Measurements from ENCODE around the gene GABRA6. TPM values are rescaled to one million over a fixed set of nuclear protein-coding genes. Genes with fewer than 3 reads are reported as not detected.
"Not testable (repeated sequence)": the region's sequence is repeated elsewhere in the genome, so short reads cannot be mapped to it uniquely, and the experiment has no call there.

GABRA6 gene
- not detected for total RNA-seq

DNA sequence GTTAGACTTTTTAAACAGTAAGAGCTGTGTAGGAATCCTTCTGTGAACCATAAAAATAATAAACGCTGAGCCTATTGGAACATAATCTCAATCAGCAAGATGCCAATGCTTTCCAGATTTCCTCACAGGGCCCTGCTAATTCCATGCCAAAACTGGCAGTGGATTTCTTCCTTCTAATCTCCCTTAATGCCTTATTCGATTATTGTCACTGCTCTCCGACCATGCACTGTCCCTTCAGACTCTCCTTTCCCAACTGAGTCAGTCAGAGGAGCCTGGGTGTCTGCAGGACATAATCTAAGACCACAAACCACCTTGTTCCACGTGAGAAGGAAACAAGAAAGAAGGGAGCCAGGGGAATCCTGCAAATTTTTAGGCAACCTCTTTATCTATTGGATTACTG is at the start of gene GABRA6:
Gene GABRA6 (plus strand): TSS at position 261 of the 400 bp plus-strand sequence. CDS start 269 bp downstream, outside the sequence.
- ChIA-PET POLR2A (no interaction called here), CTCF (interaction anchor here (0.5 kb wide), 1 partner anchor 19 kb away, joined by 4 read pairs; no protein-coding TSS in a partner anchor)
- no peak within 1 kb of the TSS for H3K27ac Mint-ChIP-seq
- H3K9me3 Mint-ChIP-seq (ENCODE audit: low read depth) = peaks cover 6% of the 10 kb centered on the region
- no peak within 1 kb of the TSS for H3K4me3 Mint-ChIP-seq
- DNase-seq = no peak
- no peak for ATAC-seq
- intact Hi-C loops (cut with DNase I, micrococcal nuclease) = no loop called here
- no peaks in the 10 kb centered on the region for H3K27me3 Mint-ChIP-seq
- H3K36me3 Mint-ChIP-seq (ENCODE audit: low read depth) = no peaks in the 10 kb centered on the region
- H3K4me1 Mint-ChIP-seq = no peaks in the 10 kb centered on the region

- H3K27me3 Mint-ChIP-seq = no peaks in the 10 kb centered on the region
- H3K27ac Mint-ChIP-seq = no peak overlapping the region
- H3K4me1 Mint-ChIP-seq = no peaks in the 10 kb centered on the region
- H3K9me3 Mint-ChIP-seq (ENCODE audit: low read depth) = peaks cover 7% of the 10 kb centered on the region
- ATAC-seq (no peak), DNase-seq (no peak)
- POLR2A ChIA-PET = no interaction called here
- no peaks in the 10 kb centered on the region for H3K36me3 Mint-ChIP-seq (ENCODE audit: low read depth)
- CTCF ChIA-PET = no interaction called here
- no peak overlapping the region for H3K4me3 Mint-ChIP-seq
- intact Hi-C loops (cut with DNase I, micrococcal nuclease) = no loop called here
Observed at GRCh38 chr5:161637591-161637990, 47.9 kb upstream of the GABRA6 start.

DNA sequence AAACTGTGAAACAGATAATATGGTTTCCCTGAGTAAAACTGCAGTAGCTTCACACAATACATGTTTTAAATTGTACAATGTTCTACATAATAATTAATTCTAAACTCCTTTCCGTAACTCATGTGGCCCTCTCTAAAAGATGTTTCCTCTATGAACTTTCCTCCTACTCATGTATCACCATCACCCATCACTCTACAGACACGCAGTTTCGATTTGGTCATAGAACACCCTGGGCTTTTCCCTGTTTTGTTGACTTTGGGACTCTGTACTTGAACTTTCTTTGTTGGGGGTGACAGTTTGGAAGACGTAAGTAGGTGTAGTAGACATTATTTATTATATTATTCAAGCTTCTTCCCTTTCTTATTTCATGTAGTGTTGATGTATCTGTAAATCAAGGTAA is 44.1 kb upstream of the GABRA6 start:
- Mint-ChIP-seq H3K9me3 (ENCODE audit: low read depth) (peaks cover 7% of the 10 kb centered on the region), H3K4me3 (no peak overlapping the region), H3K4me1 (no peaks in the 10 kb centered on the region), H3K27ac (no peak overlapping the region), H3K36me3 (ENCODE audit: low read depth) (no peaks in the 10 kb centered on the region), H3K27me3 (no peaks in the 10 kb centered on the region)
- DNase-seq = no peak
- CTCF ChIA-PET = no interaction called here
- intact Hi-C loops (cut with DNase I, micrococcal nuclease) = no loop called here
- no peak for ATAC-seq
- POLR2A ChIA-PET = no interaction called here

DNA sequence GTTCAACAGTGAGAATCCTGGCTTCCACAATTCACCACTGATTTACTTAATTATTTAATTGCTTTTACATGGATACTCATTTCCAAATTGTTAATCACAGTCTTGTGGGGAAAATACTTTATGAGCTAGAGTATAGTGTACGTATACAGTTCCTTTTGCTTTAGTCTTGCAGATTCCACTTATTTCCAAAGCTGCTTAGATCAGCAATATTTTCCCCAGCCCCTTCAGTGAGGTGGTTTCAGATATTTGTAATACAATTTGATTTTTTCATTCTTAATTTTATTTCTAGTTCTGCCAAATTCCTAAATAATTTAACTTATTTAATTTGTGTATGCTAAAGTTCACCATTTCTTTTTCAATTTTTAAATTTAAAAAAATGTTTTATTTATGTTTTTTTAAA is 40.3 kb upstream of the GABRA6 start:
- CTCF ChIA-PET = no interaction called here
- Mint-ChIP-seq H3K4me1 (no peaks in the 10 kb centered on the region), H3K27me3 (no peaks in the 10 kb centered on the region), H3K36me3 (ENCODE audit: low read depth) (no peaks in the 10 kb centered on the region), H3K4me3 (no peak overlapping the region), H3K27ac (no peak overlapping the region), H3K9me3 (ENCODE audit: low read depth) (peaks cover 5% of the 10 kb centered on the region)
- DNase-seq (no peak), ATAC-seq (no peak)
- POLR2A ChIA-PET = no interaction called here
- intact Hi-C loops (cut with DNase I, micrococcal nuclease) = no loop called here

DNA sequence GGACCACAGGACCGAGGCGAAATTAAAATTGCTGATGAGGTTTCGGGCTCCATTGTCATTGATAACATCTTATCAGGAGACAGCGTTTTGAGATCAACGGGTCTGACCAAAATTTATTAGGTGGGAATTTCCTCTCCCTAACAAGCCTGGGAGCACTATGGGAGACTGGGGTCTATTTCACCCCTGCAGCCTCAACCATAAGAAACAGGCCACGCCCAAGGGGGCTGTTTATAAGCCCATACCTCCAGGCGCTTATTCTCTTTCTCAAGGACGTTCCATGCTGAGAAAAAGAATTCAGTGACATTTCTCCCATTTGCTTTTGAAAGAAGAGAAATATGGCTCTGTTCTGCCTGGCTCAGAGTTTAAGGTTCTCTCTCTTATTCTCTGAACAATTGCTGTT is 33.6 kb upstream of the GABRA6 start:
- H3K27me3 Mint-ChIP-seq; CTCF ChIA-PET; H3K36me3 Mint-ChIP-seq (ENCODE audit: low read depth); POLR2A ChIA-PET; H3K27ac Mint-ChIP-seq; DNase-seq; H3K4me3 Mint-ChIP-seq; H3K4me1 Mint-ChIP-seq; ATAC-seq; intact Hi-C loops (cut with DNase I, micrococcal nuclease): not testable (repeated sequence)
- peaks cover 14% of the 10 kb centered on the region for H3K9me3 Mint-ChIP-seq (ENCODE audit: low read depth)

DNA sequence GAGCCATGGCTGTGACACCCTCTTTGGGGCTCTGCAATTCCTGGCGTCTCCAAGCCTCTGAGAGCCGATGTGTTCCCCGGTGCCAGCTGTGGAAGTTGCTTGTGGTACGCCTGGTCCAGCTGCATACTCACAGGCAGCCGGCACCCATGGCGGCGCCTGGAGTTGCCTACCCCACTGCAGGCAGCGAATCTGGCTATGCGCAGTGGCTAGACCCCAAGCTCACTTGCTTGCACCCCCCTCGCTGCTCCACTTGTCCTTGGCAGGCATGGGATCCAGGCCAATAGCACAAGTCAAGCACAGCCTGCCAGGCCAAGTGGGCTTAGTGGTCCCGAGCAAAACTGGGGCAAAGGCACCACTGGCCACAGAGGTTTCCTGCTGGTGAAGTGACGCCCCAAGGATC is 24.7 kb upstream of the GABRA6 start:
- DNase-seq = no peak
- ChIA-PET POLR2A (no interaction called here), CTCF (no interaction called here)
- intact Hi-C loops (cut with DNase I, micrococcal nuclease) = no loop called here
- no peak overlapping the region for H3K27ac Mint-ChIP-seq
- H3K27me3 Mint-ChIP-seq = no peaks in the 10 kb centered on the region
- H3K4me1 Mint-ChIP-seq = no peaks in the 10 kb centered on the region
- no peak overlapping the region for H3K4me3 Mint-ChIP-seq
- peaks cover 5% of the 10 kb centered on the region for H3K9me3 Mint-ChIP-seq (ENCODE audit: low read depth)
- ATAC-seq = no peak
- no peaks in the 10 kb centered on the region for H3K36me3 Mint-ChIP-seq (ENCODE audit: low read depth)

GRCh38 chr5:161663431-161663830 is 22.1 kb upstream of the GABRA6 start:
- intact Hi-C loops (cut with DNase I, micrococcal nuclease) = no loop called here
- no peak overlapping the region for H3K4me3 Mint-ChIP-seq
- H3K4me1 Mint-ChIP-seq = no peaks in the 10 kb centered on the region
- POLR2A ChIA-PET = no interaction called here
- no peak for ATAC-seq
- peaks cover 6% of the 10 kb centered on the region for H3K9me3 Mint-ChIP-seq (ENCODE audit: low read depth)
- no peaks in the 10 kb centered on the region for H3K36me3 Mint-ChIP-seq (ENCODE audit: low read depth)
- H3K27me3 Mint-ChIP-seq = no peaks in the 10 kb centered on the region
- no peak for DNase-seq
- CTCF ChIA-PET = no interaction called here
- H3K27ac Mint-ChIP-seq = no peak overlapping the region

DNA sequence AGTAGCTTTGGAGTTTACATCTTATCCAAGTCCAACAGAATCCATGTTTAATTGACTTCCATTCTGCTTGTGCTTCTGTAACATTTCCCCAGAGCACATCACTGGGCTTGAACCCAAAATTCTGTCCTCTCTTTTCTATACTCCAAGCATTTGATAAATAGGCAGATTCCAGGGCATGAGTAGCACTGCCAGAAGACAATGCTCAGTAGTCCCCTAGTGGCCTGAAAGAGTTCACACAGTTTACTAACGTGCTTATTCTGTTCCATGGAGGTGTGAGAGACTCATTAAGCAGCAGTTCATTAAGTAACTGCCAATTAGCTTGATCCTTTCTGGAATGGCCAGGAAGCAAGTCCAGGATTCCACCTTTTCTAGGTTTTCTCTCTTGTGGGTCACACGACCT is 9.4 kb upstream of the GABRA6 start:
- CTCF ChIA-PET = interaction anchor here (0.6 to 1.2 kb wide), 2 partner anchors 12 to 832 kb away, joined by 3 to 4 read pairs; no protein-coding TSS in a partner anchor
- POLR2A ChIA-PET = interaction anchor here (0.5 kb wide), 1 partner anchor 355 kb away, joined by 3 read pairs; no protein-coding TSS in a partner anchor
- H3K4me3 Mint-ChIP-seq = no peak overlapping the region
- DNase-seq = no peak
- H3K4me1 Mint-ChIP-seq = no peaks in the 10 kb centered on the region
- no peaks in the 10 kb centered on the region for H3K36me3 Mint-ChIP-seq (ENCODE audit: low read depth)
- intact Hi-C loops (cut with DNase I, micrococcal nuclease) = no loop called here
- H3K27ac Mint-ChIP-seq = no peak overlapping the region
- no peaks in the 10 kb centered on the region for H3K9me3 Mint-ChIP-seq (ENCODE audit: low read depth)
- peak; percentile 53 for ATAC-seq
- no peaks in the 10 kb centered on the region for H3K27me3 Mint-ChIP-seq

GRCh38 chr5:161686149-161686548 is 628 bp downstream of the GABRA6 start:
- no peak overlapping the region for H3K4me3 Mint-ChIP-seq
- intact Hi-C loops (cut with DNase I, micrococcal nuclease) = no loop called here
- H3K4me1 Mint-ChIP-seq = no peaks in the 10 kb centered on the region
- no peak overlapping the region for H3K27ac Mint-ChIP-seq
- ATAC-seq (no peak), DNase-seq (no peak)
- ChIA-PET CTCF (no interaction called here), POLR2A (no interaction called here)
- H3K9me3 Mint-ChIP-seq (ENCODE audit: low read depth) = peaks cover 6% of the 10 kb centered on the region
- H3K27me3 Mint-ChIP-seq = no peaks in the 10 kb centered on the region
- H3K36me3 Mint-ChIP-seq (ENCODE audit: low read depth) = no peaks in the 10 kb centered on the region

GRCh38 chr5:161686881-161687280 is 1.4 kb downstream of the GABRA6 start:
- intact Hi-C loops (cut with DNase I, micrococcal nuclease) = no loop called here
- peaks cover 6% of the 10 kb centered on the region for H3K9me3 Mint-ChIP-seq (ENCODE audit: low read depth)
- POLR2A ChIA-PET = no interaction called here
- no peaks in the 10 kb centered on the region for H3K4me1 Mint-ChIP-seq
- H3K4me3 Mint-ChIP-seq = no peak overlapping the region
- no peak overlapping the region for H3K27ac Mint-ChIP-seq
- no peaks in the 10 kb centered on the region for H3K27me3 Mint-ChIP-seq
- CTCF ChIA-PET = no interaction called here
- no peak for ATAC-seq
- DNase-seq = no peak
- no peaks in the 10 kb centered on the region for H3K36me3 Mint-ChIP-seq (ENCODE audit: low read depth)

- CTCF ChIA-PET = no interaction called here
Observed at GRCh38 chr5:161687316-161687715, 1.8 kb downstream of the GABRA6 start.

GRCh38 chr5:161691911-161692310 is 6.4 kb downstream of the GABRA6 start:
- no peak for ATAC-seq
- intact Hi-C loops (cut with DNase I, micrococcal nuclease) = no loop called here

More at GRCh38 chr5:161687316-161687715, 1.8 kb downstream of the GABRA6 start:
- DNase-seq = no peak
- POLR2A ChIA-PET = no interaction called here
- Mint-ChIP-seq H3K4me3 (no peak overlapping the region), H3K27ac (no peak overlapping the region), H3K4me1 (no peaks in the 10 kb centered on the region), H3K36me3 (ENCODE audit: low read depth) (no peaks in the 10 kb centered on the region), H3K9me3 (ENCODE audit: low read depth) (peaks cover 6% of the 10 kb centered on the region), H3K27me3 (no peaks in the 10 kb centered on the region)
- ATAC-seq = no peak
- intact Hi-C loops (cut with DNase I, micrococcal nuclease) = no loop called here

DNA sequence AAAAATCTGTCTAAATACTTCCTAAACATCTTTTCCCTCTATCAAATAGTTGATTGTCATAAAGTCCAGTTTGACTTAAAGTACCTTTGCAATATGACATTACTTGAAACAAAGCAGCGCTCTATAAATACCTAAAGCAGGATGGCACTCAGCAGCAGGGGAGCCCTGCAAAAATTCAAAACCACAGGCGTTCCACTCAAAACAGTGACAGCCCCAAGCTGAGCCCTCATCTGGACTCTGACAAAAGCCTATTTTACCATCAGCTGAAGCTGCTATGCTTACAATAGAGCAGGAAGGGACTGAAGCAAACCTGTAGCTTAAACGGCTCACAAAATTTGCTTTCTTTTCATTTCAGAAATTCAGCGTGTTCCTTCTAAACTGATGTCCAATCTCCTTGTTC is 11.5 kb downstream of the GABRA6 start:
- H3K4me3 Mint-ChIP-seq = no peak overlapping the region
- POLR2A ChIA-PET = no interaction called here
- intact Hi-C loops (cut with DNase I, micrococcal nuclease) = no loop called here
- DNase-seq = no peak
- ATAC-seq = no peak
- peaks cover 2% of the 10 kb centered on the region for H3K9me3 Mint-ChIP-seq (ENCODE audit: low read depth)
- no peaks in the 10 kb centered on the region for H3K27me3 Mint-ChIP-seq
- H3K36me3 Mint-ChIP-seq (ENCODE audit: low read depth) = no peaks in the 10 kb centered on the region
- H3K4me1 Mint-ChIP-seq = no peaks in the 10 kb centered on the region
- CTCF ChIA-PET = no interaction called here
- H3K27ac Mint-ChIP-seq = no peak overlapping the region

More at GRCh38 chr5:161691911-161692310, 6.4 kb downstream of the GABRA6 start:
- no peaks in the 10 kb centered on the region for H3K4me1 Mint-ChIP-seq
- H3K9me3 Mint-ChIP-seq (ENCODE audit: low read depth) = no peaks in the 10 kb centered on the region
- DNase-seq = no peak
- ChIA-PET CTCF (no interaction called here), POLR2A (no interaction called here)
- H3K36me3 Mint-ChIP-seq (ENCODE audit: low read depth) = no peaks in the 10 kb centered on the region
- no peak overlapping the region for H3K4me3 Mint-ChIP-seq
- no peaks in the 10 kb centered on the region for H3K27me3 Mint-ChIP-seq
- no peak overlapping the region for H3K27ac Mint-ChIP-seq

Data from activated CD4-positive, alpha-beta T cell treated with anti-CD3 and anti-CD28 coated beads for 36 hours (primary cell).